ENCODE measurements around the gene SLC39A13. TPM values are rescaled to one million over a fixed set of nuclear protein-coding genes. Genes with fewer than 3 reads are reported as not detected.

Gene SLC39A13
- total RNA-seq, 1 donor from 2014 or later: 140 TPM

GRCh38 chr11:47384498-47384897, 23.9 kb upstream of the SLC39A13 start:
- DNase-seq (ENCODE audit: low read depth): no peak

GRCh38 chr11:47387944-47388696, 20.3 kb upstream of the SLC39A13 start:
- no peak for DNase-seq (ENCODE audit: low read depth)

- no peak for DNase-seq (ENCODE audit: low read depth)
Measured at GRCh38 chr11:47388697-47389576, 19.5 kb upstream of the SLC39A13 start.

GRCh38 chr11:47389577-47390421, 18.6 kb upstream of the SLC39A13 start:
- no peak for DNase-seq (ENCODE audit: low read depth)

- no peak for DNase-seq (ENCODE audit: low read depth)
Measured at GRCh38 chr11:47390422-47390760, 18.0 kb upstream of the SLC39A13 start.

- no peak for DNase-seq (ENCODE audit: low read depth)
Measured at GRCh38 chr11:47391077-47391583, 17.3 kb upstream of the SLC39A13 start.

- no peak for DNase-seq (ENCODE audit: low read depth)
Measured at GRCh38 chr11:47391711-47392432, 16.5 kb upstream of the SLC39A13 start.

GRCh38 chr11:47392546-47393162, 15.7 kb upstream of the SLC39A13 start:
- DNase-seq (ENCODE audit: low read depth): no peak

- DNase-seq (ENCODE audit: low read depth): peak; percentile 32
Measured at GRCh38 chr11:47393163-47394049, 15.0 kb upstream of the SLC39A13 start.

GRCh38 chr11:47394050-47394321, 14.4 kb upstream of the SLC39A13 start:
- no peak for DNase-seq (ENCODE audit: low read depth)

- no peak for DNase-seq (ENCODE audit: low read depth)
Measured at GRCh38 chr11:47394322-47395222, 13.8 kb upstream of the SLC39A13 start.

- DNase-seq (ENCODE audit: low read depth): no peak
Measured at GRCh38 chr11:47395223-47396048, 13.0 kb upstream of the SLC39A13 start.

- DNase-seq (ENCODE audit: low read depth): no peak
Measured at GRCh38 chr11:47396049-47396320, 12.4 kb upstream of the SLC39A13 start.

- no peak for DNase-seq (ENCODE audit: low read depth)
Measured at GRCh38 chr11:47398011-47398410, 10.4 kb upstream of the SLC39A13 start.

GRCh38 chr11:47398551-47398950, 9.8 kb upstream of the SLC39A13 start:
- DNase-seq (ENCODE audit: low read depth): no peak

- DNase-seq (ENCODE audit: low read depth): no peak
Measured at GRCh38 chr11:47399860-47400767, 8.3 kb upstream of the SLC39A13 start.

- DNase-seq (ENCODE audit: low read depth): no peak
Measured at GRCh38 chr11:47400768-47401279, 7.6 kb upstream of the SLC39A13 start.

All from renal cortical epithelial cell (primary cell).